Transverse colon (tissue), 4 donors: ENCODE results near the gene FBLN7. TPM values are rescaled to one million over a fixed set of nuclear protein-coding genes. Genes with fewer than 3 reads are reported as not detected.

Experiments
- DNase-seq: peaks from one replicate; pipeline ENCODE4 v3.0.0-alpha.2; 2019
- H3K27ac ChIP-seq, 4 donors: fragments of 200-600 bp; sonication (generic); 2 replicates each; pipeline ENCODE4 v1.5.1; 2016 to 2018; ENCODE audit warnings: inconsistent platforms in 4 of 4
- H3K27me3 ChIP-seq: fragments of 200-600 bp; sonication (generic); 2 replicates; pipeline ENCODE4 v1.5.1; 2017; ENCODE audit warnings: inconsistent platforms
- H3K36me3 ChIP-seq, 4 donors: fragments of 200-600 bp; sonication (generic); 2 replicates each; pipeline ENCODE4 v1.5.1; 2017 to 2019; ENCODE audit warnings: inconsistent platforms in 4 of 4
- H3K4me1 ChIP-seq, 4 donors: fragments of 200-600 bp; sonication (generic); 2 replicates each; pipeline ENCODE4 v1.5.1; 2017 to 2020; ENCODE audit warnings: inconsistent platforms in 4 of 4
- H3K4me3 ChIP-seq, 4 donors: fragments of 200-600 bp; sonication (generic); 1 replicate in 1 of 4; 2 replicates in 3 of 4; pipeline versions ENCODE4 v1.5.1 to v1.6.1; 2017 to 2019; ENCODE audit warnings: inconsistent platforms in 4 of 4
- H3K9me3 ChIP-seq, 2 donors: fragments of 200-600 bp; sonication (generic); 2 replicates each; pipeline ENCODE4 v1.5.1; 2017 to 2019; ENCODE audit warnings: inconsistent platforms in 2 of 2
- EP300 ChIP-seq: sonication (generic); formaldehyde crosslinking; IDR thresholded peaks from one replicate; pipeline ENCODE4 v1.6.1; 2017; ENCODE audit warnings: antibody characterized with exemption, low read depth
- POLR2A ChIP-seq: fragments of 450-650 bp; IDR thresholded peaks from one replicate; pipeline ENCODE4 v1.6.1; 2016; ENCODE audit warnings: antibody characterized with exemption, mild to moderate bottlenecking, moderate library complexity
- POLR2AphosphoS5 ChIP-seq, 3 donors: sonication (generic); formaldehyde crosslinking; IDR thresholded peaks; one replicate each; pipeline ENCODE4 v1.6.1; 2016; ENCODE audit warnings: antibody characterized with exemption in 3 of 3
- WGBS, 2 donors: methylation state at CpG; one replicate each; pipeline ENCODE4 v1.1.5; 2018; ENCODE audit warnings: low coverage in 1 of 2; 5-methylcytosine and 5-hydroxymethylcytosine counted together
- in situ Hi-C, 4 donors: fragments of 200-750 bp; cut with MboI; loops; one replicate each; pipeline versions ENCODE4 v1.15.0 to v1.15.1; 2017; ENCODE audit warnings: low sequenced_read_pairs in 3 of 4, low pct_ligation_motif_present in 1 of 4, low pct_unique_long_range_greater_than_20kb in 1 of 4
- intact Hi-C: fragments of 100-400 bp; cut with DNase I; formaldehyde crosslinking; loops from one replicate; pipeline ENCODE4 v1.15.1; 2023; ENCODE audit warnings: low total_unique reads
- total RNA-seq, 4 donors: library from RNA; depleted of rRNA; stranded (reverse); fragments of >200 nt; gene quantifications; one replicate each; pipeline ENCODE4 v1.1.0, GENCODE V29; 2016
- TF ChIP-seq, protein P1 (sequence below), 5 experiments: fragments of 200-600 bp in 3 of 5; fragments of 450-650 bp in 2 of 5; sonication (generic) in 3 of 5; IDR thresholded peaks; 1 replicate in 2 of 5; 2 replicates in 3 of 5; pipeline ENCODE4 v1.5.1; 2016 to 2017; ENCODE audit warnings: antibody characterized with exemption in 5 of 5, inconsistent platforms in 3 of 5, mild to moderate bottlenecking in 2 of 5, moderate library complexity in 1 of 5

Gene FBLN7
- total RNA-seq, 4 donors from 2014 or later: 1.2 to 2.9 TPM; not detected in 2

GRCh38 chr2:112140205-112140802, 2.1 kb downstream of the FBLN7 start:
- H3K27me3 ChIP-seq: peaks cover 29% of the 10 kb centered on the region
- H3K27ac ChIP-seq: no peak overlapping the region
- TF ChIP-seq POLR2AphosphoS5 (IDR thresholded peaks at IDR 0.05) (no peak), EP300 (no peak), POLR2A (no peak)
- TF ChIP-seq, protein P1, sequence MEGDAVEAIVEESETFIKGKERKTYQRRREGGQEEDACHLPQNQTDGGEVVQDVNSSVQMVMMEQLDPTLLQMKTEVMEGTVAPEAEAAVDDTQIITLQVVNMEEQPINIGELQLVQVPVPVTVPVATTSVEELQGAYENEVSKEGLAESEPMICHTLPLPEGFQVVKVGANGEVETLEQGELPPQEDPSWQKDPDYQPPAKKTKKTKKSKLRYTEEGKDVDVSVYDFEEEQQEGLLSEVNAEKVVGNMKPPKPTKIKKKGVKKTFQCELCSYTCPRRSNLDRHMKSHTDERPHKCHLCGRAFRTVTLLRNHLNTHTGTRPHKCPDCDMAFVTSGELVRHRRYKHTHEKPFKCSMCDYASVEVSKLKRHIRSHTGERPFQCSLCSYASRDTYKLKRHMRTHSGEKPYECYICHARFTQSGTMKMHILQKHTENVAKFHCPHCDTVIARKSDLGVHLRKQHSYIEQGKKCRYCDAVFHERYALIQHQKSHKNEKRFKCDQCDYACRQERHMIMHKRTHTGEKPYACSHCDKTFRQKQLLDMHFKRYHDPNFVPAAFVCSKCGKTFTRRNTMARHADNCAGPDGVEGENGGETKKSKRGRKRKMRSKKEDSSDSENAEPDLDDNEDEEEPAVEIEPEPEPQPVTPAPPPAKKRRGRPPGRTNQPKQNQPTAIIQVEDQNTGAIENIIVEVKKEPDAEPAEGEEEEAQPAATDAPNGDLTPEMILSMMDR (IDR thresholded peaks at IDR 0.05): no peak
- DNase-seq: no peak
- 9 to 65% methylated on average over 5 to 30 of the region's 30 CpGs for WGBS, 2 donors
- H3K36me3 ChIP-seq: no peaks in the 10 kb centered on the region
- H3K4me3 ChIP-seq: no peak overlapping the region
- in situ Hi-C loops (no loop called here), intact Hi-C loops (no loop called here)
- peaks cover 0 to 10% (median 7%) of the 10 kb centered on the region in 4 donors for H3K4me1 ChIP-seq
- H3K9me3 ChIP-seq: no peaks in the 10 kb centered on the region

DNA sequence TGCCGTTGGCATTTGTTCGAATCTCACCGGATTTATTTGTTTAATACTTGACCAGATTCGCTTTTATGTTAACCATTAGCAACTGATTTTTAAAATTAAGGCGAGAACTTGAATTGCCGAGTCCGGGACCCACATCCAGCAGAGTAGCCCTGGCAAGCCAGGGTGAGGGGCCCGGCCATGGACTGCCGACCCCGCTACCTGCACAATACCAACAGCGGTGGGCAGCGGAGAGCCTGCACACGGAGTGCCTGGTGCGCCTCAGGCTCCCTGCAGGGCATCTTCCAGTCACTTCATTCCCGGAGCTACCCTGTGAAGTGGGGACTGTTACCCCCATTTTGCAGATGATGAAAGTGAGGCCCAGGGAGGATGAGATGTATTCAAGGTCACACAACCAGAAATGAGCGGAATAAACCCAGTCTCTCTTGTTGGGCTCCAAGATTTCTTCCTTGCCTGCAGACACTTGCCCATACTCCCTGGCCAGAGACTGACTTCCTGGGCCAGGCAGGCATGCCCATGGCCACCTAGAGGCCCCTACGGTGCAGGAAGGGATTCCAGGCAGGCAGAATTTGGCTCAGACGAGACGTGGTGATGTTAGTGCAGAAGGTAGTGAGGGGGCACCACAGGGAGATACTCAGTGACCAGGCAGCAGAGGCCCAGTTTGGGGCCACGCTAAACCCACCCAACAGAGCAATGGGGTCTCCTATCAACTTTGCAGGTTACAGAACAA, 2.9 kb downstream of the FBLN7 start:
- 45 to 88% methylated on average over 4 to 20 of the region's 20 CpGs for WGBS, 2 donors
- Histone ChIP-seq H3K36me3 (no peaks in the 10 kb centered on the region), H3K27ac (no peak overlapping the region), H3K27me3 (peaks cover 29% of the 10 kb centered on the region), H3K4me1 (peaks cover 0 to 10% (median 7%) of the 10 kb centered on the region in 4 donors), H3K4me3 (no peak overlapping the region), H3K9me3 (no peaks in the 10 kb centered on the region)
- in situ Hi-C loops (no loop called here), intact Hi-C loops (no loop called here)
- DNase-seq: no peak
- TF ChIP-seq EP300: no peak
- no peak for TF ChIP-seq POLR2A
- no peak for TF ChIP-seq POLR2AphosphoS5 (IDR thresholded peaks at IDR 0.05)
- TF ChIP-seq, protein P1 (IDR thresholded peaks at IDR 0.05): no peak

GRCh38 chr2:112141626-112142007, 3.4 kb downstream of the FBLN7 start:
- TF ChIP-seq POLR2A: no peak
- no peak for TF ChIP-seq POLR2AphosphoS5 (IDR thresholded peaks at IDR 0.05)
- intact Hi-C loops (no loop called here), in situ Hi-C loops (no loop called here)
- no peak overlapping the region for H3K27ac ChIP-seq
- H3K9me3 ChIP-seq: no peaks in the 10 kb centered on the region
- 50 to 70% methylated on average over 1 to 7 of the region's 7 CpGs for WGBS, 2 donors
- peaks cover 0 to 10% (median 7%) of the 10 kb centered on the region in 4 donors for H3K4me1 ChIP-seq
- DNase-seq: no peak
- no peaks in the 10 kb centered on the region for H3K36me3 ChIP-seq
- peaks cover 29% of the 10 kb centered on the region for H3K27me3 ChIP-seq
- H3K4me3 ChIP-seq: no peak overlapping the region

DNA sequence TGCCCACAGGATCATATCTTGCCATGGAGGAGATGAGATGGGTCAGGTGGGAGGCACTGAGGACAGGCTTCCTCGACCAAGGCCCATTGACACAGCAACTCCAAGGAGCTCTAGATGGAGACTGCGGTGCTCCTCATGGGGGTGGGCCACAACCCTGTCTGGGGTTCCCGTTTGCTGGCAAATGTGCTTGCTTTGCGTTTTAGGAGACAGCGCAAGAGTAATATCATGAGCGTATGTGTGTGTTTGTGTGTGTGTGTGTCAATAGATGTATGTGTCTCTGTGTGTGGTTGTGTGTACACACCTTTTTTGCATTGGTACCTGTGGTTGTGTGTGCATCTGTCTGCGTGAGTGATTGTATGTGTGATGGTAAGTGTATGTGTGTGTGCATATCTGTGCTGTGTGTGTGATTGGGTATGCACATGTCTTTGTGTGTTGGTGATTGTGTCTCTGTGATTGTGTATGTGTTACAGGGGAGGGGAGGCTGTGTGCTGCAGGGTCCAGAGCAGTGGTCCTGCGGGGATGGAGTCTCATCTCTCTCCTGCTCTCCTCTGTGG, 4.4 kb downstream of the FBLN7 start:
- peaks cover 24% of the 10 kb centered on the region for H3K27me3 ChIP-seq
- no peaks in the 10 kb centered on the region for H3K36me3 ChIP-seq
- in situ Hi-C loops: no loop called here
- intact Hi-C loops: no loop called here
- WGBS, 2 donors: 83 to 84% methylated on average over 1 to 8 of the region's 8 CpGs
- no peak overlapping the region for H3K4me3 ChIP-seq
- TF ChIP-seq POLR2AphosphoS5 (IDR thresholded peaks at IDR 0.05): no peak
- TF ChIP-seq EP300: no peak
- no peak for TF ChIP-seq POLR2A
- TF ChIP-seq, protein P1 (IDR thresholded peaks at IDR 0.05): no peak
- no peaks in the 10 kb centered on the region for H3K9me3 ChIP-seq
- H3K4me1 ChIP-seq: peaks cover 0 to 7% (median 6%) of the 10 kb centered on the region in 4 donors
- no peak overlapping the region for H3K27ac ChIP-seq
- no peak for DNase-seq
